AG04450 (cell line): ENCODE results near the gene SYP. TPM values are rescaled to one million over a fixed set of nuclear protein-coding genes. Genes with fewer than 3 reads are reported as not detected.
A peak's percentile ranks its signal among the peaks of the same experiment; 100 is the strongest.
"Not testable (repeated sequence)": the region's sequence is repeated elsewhere in the genome, so short reads cannot be mapped to it uniquely, and the experiment has no call there.

ENCODE experiments used
- CTCF ChIA-PET: fragments of 300-600, 350-600 bp; formaldehyde crosslinking; extraction: SDS; loops from one replicate; lab custom pipeline; 2022; ENCODE audit warnings: antibody characterized with exemption, inconsistent platforms; lab: Charles Lee
- POLR2A ChIA-PET: fragments of 350-600 bp; formaldehyde crosslinking; extraction: SDS; loops from one replicate; lab custom pipeline; 2021; ENCODE audit warnings: antibody characterized with exemption, inconsistent platforms; lab: Yijun Ruan, JAX
- DNase-seq: peaks from one replicate; pipeline ENCODE4 v3.0.0-alpha.2; 2011; ENCODE audit warnings: low read depth, low spot score
- H3K27ac ChIP-seq: one replicate; pipeline ENCODE4 v1.5.1; 2012; ENCODE audit warnings: low read depth, low read length, control low read depth
- H3K27me3 ChIP-seq: one replicate; pipeline ENCODE4 v1.6.0; 2012; ENCODE audit warnings: low read length; ENCODE audit not compliant: control insufficient read depth, insufficient read depth
- H3K4me3 ChIP-seq: 2 replicates; pipeline ENCODE4 v1.5.1; 2011; ENCODE audit warnings: mild to moderate bottlenecking, low read depth, low read length, control low read depth
- H3K9me3 ChIP-seq: 2 replicates; pipeline ENCODE4 v1.5.1; 2012; ENCODE audit warnings: low read length; ENCODE audit not compliant: control insufficient read depth, insufficient read depth
- CTCF ChIP-seq: IDR thresholded peaks from 2 replicates; pipeline ENCODE4 v1.5.1; 2011; ENCODE audit warnings: low read depth, low read length, control low read depth, inconsistent platforms
- polyA plus RNA-seq: library from polyadenylated mRNA; depleted of rRNA; stranded (reverse); fragments of >200 nt; gene quantifications from 2 replicates; pipeline ENCODE4 v1.2.3, GENCODE V29; 2011

Gene SYP
- polyA plus RNA-seq, 1 experiment: 0.07 TPM

- CTCF ChIA-PET: no interaction called here
- H3K27me3 ChIP-seq: no peaks in the 10 kb centered on the region
- TF ChIP-seq CTCF: no peak
- POLR2A ChIA-PET: interaction anchor here (0.7 kb wide), 1 partner anchor 442 kb away, joined by 3 read pairs; no protein-coding TSS in a partner anchor
- no peaks in the 10 kb centered on the region for H3K9me3 ChIP-seq
- H3K4me3 ChIP-seq: no peak overlapping the region
- no peak for DNase-seq
- no peak overlapping the region for H3K27ac ChIP-seq
Observed at GRCh38 chrX:49174723-49175122, 25.3 kb downstream of the SYP start.

GRCh38 chrX:49173544-49173943 is 26.4 kb downstream of the SYP start:
- POLR2A ChIA-PET, DNase-seq, H3K27me3 ChIP-seq, H3K4me3 ChIP-seq, H3K27ac ChIP-seq, H3K9me3 ChIP-seq: not testable (repeated sequence)
- CTCF ChIA-PET: interaction anchor here (1.5 kb wide), 1 partner anchor 18 kb away, joined by 5 read pairs; no protein-coding TSS in a partner anchor

DNA sequence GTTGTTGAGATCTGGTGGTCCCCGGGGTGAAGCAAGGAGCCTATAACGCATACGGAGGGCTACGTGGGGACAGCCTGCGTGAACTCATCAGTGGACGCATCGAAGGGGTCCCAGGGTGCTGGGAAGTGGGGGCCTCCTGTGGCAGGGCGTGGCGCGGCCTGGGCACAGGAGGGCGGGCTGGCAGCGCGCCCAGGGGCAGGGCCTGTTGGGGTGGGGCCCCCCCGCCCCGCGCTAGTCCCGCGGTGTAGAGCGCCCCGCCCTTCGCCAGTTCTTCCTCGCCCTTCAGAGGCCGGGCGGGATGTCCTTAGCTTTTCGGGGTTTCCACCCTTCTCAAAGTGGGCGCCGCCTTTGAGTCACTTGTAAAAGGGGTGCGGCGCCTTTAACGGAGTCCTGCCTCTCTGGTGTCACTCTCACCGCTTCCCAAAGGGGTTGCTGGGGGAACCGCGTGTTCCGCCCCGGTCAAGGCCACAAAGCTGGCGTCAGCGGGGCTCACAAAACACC is 27.7 kb downstream of the SYP start:
- ChIA-PET POLR2A (interaction anchor here (1.0 kb wide), 1 partner anchor 9 kb away, joined by 5 read pairs; no protein-coding TSS in a partner anchor), CTCF (interaction anchor here (1.5 kb wide), 1 partner anchor 16 kb away, joined by 5 read pairs; no protein-coding TSS in a partner anchor)
- H3K27me3 ChIP-seq: no peaks in the 10 kb centered on the region
- no peak for TF ChIP-seq CTCF
- no peaks in the 10 kb centered on the region for H3K9me3 ChIP-seq
- H3K27ac ChIP-seq: no peak overlapping the region
- H3K4me3 ChIP-seq: peak overlapping the region; percentile 70
- DNase-seq: no peak

DNA sequence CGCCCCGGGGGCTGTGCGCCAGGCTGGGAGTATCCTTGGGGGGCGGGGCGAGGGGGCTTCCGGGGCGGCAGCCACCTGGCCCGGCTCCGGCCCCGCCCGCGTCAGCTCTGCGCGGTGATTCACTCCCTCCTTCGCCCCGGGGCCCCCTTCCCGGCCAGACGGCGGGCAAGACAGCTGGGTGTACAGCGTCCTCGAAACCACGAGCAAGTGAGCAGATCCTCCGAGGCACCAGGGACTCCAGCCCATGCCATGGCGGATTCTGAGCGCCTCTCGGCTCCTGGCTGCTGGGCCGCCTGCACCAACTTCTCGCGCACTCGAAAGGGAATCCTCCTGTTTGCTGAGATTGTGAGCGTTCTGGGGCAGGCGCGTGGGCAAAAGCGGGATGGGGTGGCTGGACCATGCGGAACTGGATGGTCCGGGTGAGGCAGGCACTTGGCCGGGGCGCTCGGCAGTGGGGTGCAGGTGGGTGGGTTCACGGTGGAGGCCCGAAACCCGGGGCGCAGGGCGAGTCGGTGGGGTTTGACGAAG is 28.2 kb downstream of the SYP start, which contains the start of gene PLP2:
TSS of gene PLP2 (plus strand) at position 147 of the 528 bp plus-strand sequence. CDS start at position 250, 103 bp downstream.
- POLR2A ChIA-PET: interaction anchor here (1.0 kb wide), 1 partner anchor 8 kb away, joined by 5 read pairs; no protein-coding TSS in a partner anchor
- CTCF ChIA-PET: no interaction called here

DNA sequence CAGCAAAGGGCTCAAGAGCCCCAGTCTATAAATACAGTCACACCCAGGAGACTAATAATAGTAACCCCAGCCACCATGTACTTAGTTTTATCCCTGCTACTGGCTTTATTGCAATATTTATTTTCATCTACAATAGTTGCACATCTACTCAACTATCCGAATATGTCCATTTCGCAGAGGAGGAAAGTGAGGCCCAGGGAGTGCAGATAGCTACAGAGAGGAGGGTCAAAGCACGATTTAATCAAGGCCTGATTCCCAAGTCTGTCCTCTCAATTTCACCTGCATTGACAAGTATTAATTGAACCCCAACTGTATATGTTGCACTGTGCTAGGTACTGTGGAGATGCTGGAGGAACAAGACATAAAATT is 32.3 kb downstream of the SYP start:
- H3K9me3 ChIP-seq: no peaks in the 10 kb centered on the region
- no peak for DNase-seq
- H3K4me3 ChIP-seq: peak overlapping the region; percentile 35
- no peak for TF ChIP-seq CTCF
- no peaks in the 10 kb centered on the region for H3K27me3 ChIP-seq
- ChIA-PET POLR2A (no interaction called here), CTCF (interaction anchor here (2.6 kb wide), 1 partner anchor 12 kb away, joined by 28 read pairs; no protein-coding TSS in a partner anchor)
- H3K27ac ChIP-seq: peak overlapping the region; percentile 85

More for the DNA sequence above, 28.2 kb downstream of the SYP start, which contains the start of gene PLP2:
- TF ChIP-seq CTCF: no peak
- peak within 1 kb of the TSS; percentile 31 for H3K27ac ChIP-seq
- no peaks in the 10 kb centered on the region for H3K9me3 ChIP-seq
- no peak for DNase-seq
- peak within 1 kb of the TSS; percentile 70 for H3K4me3 ChIP-seq
- no peaks in the 10 kb centered on the region for H3K27me3 ChIP-seq
